Upper lobe of left lung (tissue), 4 donors: ENCODE results near the gene RHOT1.

Experiments
- CTCF ChIP-seq, 6 experiments: fragments of 450-650 bp in 4 of 6; fragments of 200-600 bp in 2 of 6; sonication (generic) in 2 of 6; IDR thresholded peaks; one replicate each; pipeline ENCODE4 v1.5.1; 2016 to 2019; ENCODE audit warnings: antibody characterized with exemption in 6 of 6
- POLR2AphosphoS5 ChIP-seq, 2 donors: sonication (generic); formaldehyde crosslinking; IDR thresholded peaks; one replicate each; pipeline ENCODE4 v1.5.1; 2017; ENCODE audit warnings: antibody characterized with exemption in 2 of 2

- no peak for TF ChIP-seq POLR2AphosphoS5 (IDR thresholded peaks at IDR 0.05)
- TF ChIP-seq CTCF (IDR thresholded peaks at IDR 0.05): no peak
Observed at GRCh38 chr17:32191306-32191705, 49.0 kb downstream of the RHOT1 start.
